HCT116 (cell line): ENCODE data around the gene BRSK2. TPM values are rescaled to one million over a fixed set of nuclear protein-coding genes. Genes with fewer than 3 reads are reported as not detected.

Source experiments
- ATAC-seq: fragments of 200-7000 bp; cut with Tn5 transposase; 2 replicates; pipeline ENCODE4 v1.9.1; 2020; ENCODE audit warnings: mild to moderate bottlenecking, moderate library complexity
- BruUV-seq: library from RNA; stranded (reverse); fragments of 400-500 nt; replicated peaks from 2 replicates; lab custom pipeline; 2021; lab: Mats Ljungman, UMichigan
- CTCF ChIA-PET: fragments of 300-600 bp; sonication (Branson Sonifier 250); formaldehyde crosslinking; loops from one replicate; lab custom pipeline; 2021; ENCODE audit warnings: antibody characterized with exemption; lab: Charles Lee
- POLR2A ChIA-PET: fragments of 300-600, 350-600 bp; sonication (Branson Sonifier 250); formaldehyde crosslinking; loops from one replicate; lab custom pipeline; 2021; ENCODE audit warnings: antibody characterized with exemption; lab: Charles Lee
- RAD21 ChIA-PET, 2 experiments: fragments of 300-600 bp; sonication (Branson Sonifier 250); formaldehyde crosslinking; loops; one replicate each; lab custom pipeline; 2023; ENCODE audit warnings: low total read pairs in 2 of 2; ENCODE audit not compliant: uncharacterized antibody in 2 of 2, unreplicated experiment in 2 of 2, low non-redundant PET in 1 of 2; lab: Charles Lee
- DNase-seq: peaks from one replicate; pipeline ENCODE4 v3.0.0-alpha.2; 2010; ENCODE audit warnings: low read depth, low spot score
- H2AFZ ChIP-seq: fragments of 200-600 bp; shearing (Covaris generic), sonication (generic); 2 replicates; pipeline ENCODE4 v1.6.1; 2017; ENCODE audit warnings: low read depth, mixed run types, mixed read lengths, antibody characterized with exemption, low read length; ENCODE audit not compliant: poor library complexity, severe bottlenecking
- H3K27ac ChIP-seq: 2 replicates; pipeline ENCODE4 v1.5.1; 2012; ENCODE audit warnings: low read depth, low read length
- H3K27me3 ChIP-seq: fragments of 200-600 bp; sonication (generic); 2 replicates; pipeline ENCODE4 v1.6.1; 2016; ENCODE audit warnings: mixed run types, low read length, mixed read lengths; ENCODE audit not compliant: insufficient read depth
- H3K36me3 ChIP-seq, 2 experiments: fragments of 200-500 bp in 1 of 2; fragments of 200-600 bp in 1 of 2; sonication (Bioruptor generic) in 1 of 2; sonication (generic) in 1 of 2; 2 replicates each; pipeline versions ENCODE4 v1.5.1 to v1.6.1; 2014 to 2016; ENCODE audit warnings: low read length in 2 of 2, inconsistent platforms in 1 of 2, mixed read lengths in 1 of 2, mixed run types in 1 of 2; ENCODE audit not compliant: insufficient read depth in 2 of 2, control insufficient read depth in 1 of 2
- H3K4me1 ChIP-seq, 2 experiments: fragments of 200-600 bp in 1 of 2; sonication (generic) in 1 of 2; 2 replicates each; pipeline versions ENCODE4 v1.5.1 to v1.6.1; 2012 to 2017; ENCODE audit warnings: low read length in 2 of 2, inconsistent platforms in 1 of 2, mild to moderate bottlenecking in 1 of 2, mixed read lengths in 1 of 2, mixed run types in 1 of 2, moderate library complexity in 1 of 2; ENCODE audit not compliant: insufficient read depth in 2 of 2, control insufficient read depth in 1 of 2
- H3K4me2 ChIP-seq: fragments of 200-600 bp; sonication (generic); 2 replicates; pipeline ENCODE4 v1.6.1; 2017; ENCODE audit warnings: mixed run types, low read length, mixed read lengths
- H3K4me3 ChIP-seq, 2 experiments: fragments of 200-600 bp in 1 of 2; sonication (generic) in 1 of 2; replicated peaks in 1 of 2; 2 replicates each; pipeline ENCODE4 v1.5.1; 2011 to 2016; ENCODE audit warnings: low read length in 2 of 2, control low read depth in 1 of 2, low read depth in 1 of 2, mild to moderate bottlenecking in 1 of 2, mixed read lengths in 1 of 2, mixed run types in 1 of 2
- H3K79me2 ChIP-seq: fragments of 200-600 bp; sonication (generic); 2 replicates; pipeline ENCODE4 v1.6.1; 2017; ENCODE audit warnings: mild to moderate bottlenecking, mixed run types, low read length, moderate library complexity, mixed read lengths; ENCODE audit not compliant: insufficient read depth
- H3K9ac ChIP-seq: fragments of 200-600 bp; sonication (generic); 2 replicates; pipeline ENCODE4 v1.6.1; 2016; ENCODE audit warnings: low read length, mixed read lengths
- H3K9me2 ChIP-seq: fragments of 200-600 bp; sonication (generic), shearing (Covaris generic); 2 replicates; pipeline ENCODE4 v1.6.1; 2017; ENCODE audit warnings: mixed run types, mild to moderate bottlenecking, moderate library complexity; ENCODE audit not compliant: insufficient read depth
- H3K9me3 ChIP-seq, 2 experiments: fragments of 200-500 bp in 1 of 2; fragments of 200-600 bp in 1 of 2; sonication (Bioruptor generic) in 1 of 2; sonication (generic) in 1 of 2; 2 replicates each; pipeline ENCODE4 v1.6.1; 2014 to 2017; ENCODE audit warnings: low read length in 2 of 2, mixed read lengths in 2 of 2, inconsistent platforms in 1 of 2, low read depth in 1 of 2, mild to moderate bottlenecking in 1 of 2, mixed run types in 1 of 2, moderate library complexity in 1 of 2; ENCODE audit not compliant: control insufficient read depth in 1 of 2, insufficient read depth in 1 of 2
- H4K20me1 ChIP-seq: fragments of 200-600 bp; sonication (generic), shearing (Covaris generic); 2 replicates; pipeline ENCODE4 v1.6.1; 2017; ENCODE audit warnings: mixed run types, mild to moderate bottlenecking, moderate library complexity; ENCODE audit not compliant: insufficient read depth
- CBX3 ChIP-seq: IDR thresholded peaks from 2 replicates; pipeline ENCODE4 v1.6.1; 2012; ENCODE audit warnings: low read depth
- ELF1 ChIP-seq: IDR thresholded peaks from 2 replicates; pipeline ENCODE4 v1.6.1; 2012; ENCODE audit warnings: low read depth, borderline replicate concordance
- JUND ChIP-seq: IDR thresholded peaks from 2 replicates; pipeline ENCODE4 v1.6.1; 2012
- POLR2A ChIP-seq: IDR thresholded peaks from 2 replicates; pipeline ENCODE4 v1.7.0; 2011; ENCODE audit warnings: borderline replicate concordance; ENCODE audit not compliant: insufficient read depth, insufficient read length; ENCODE audit errors: extremely low read depth
- POLR2AphosphoS5 ChIP-seq: IDR thresholded peaks from 2 replicates; pipeline ENCODE4 v1.6.1; 2011; ENCODE audit warnings: mild to moderate bottlenecking, low read depth, low read length, moderate library complexity
- SIN3A ChIP-seq: IDR thresholded peaks from 2 replicates; pipeline ENCODE4 v1.6.1; 2012; ENCODE audit warnings: low read depth
- SP1 ChIP-seq: IDR thresholded peaks from 2 replicates; pipeline ENCODE4 v1.6.1; 2012; ENCODE audit warnings: low read depth
- ZFX ChIP-seq: fragments of 450-650 bp; IDR thresholded peaks from 2 replicates; pipeline ENCODE4 v1.6.1; 2017
- ZNF274 ChIP-seq: fragments of 200-500 bp; sonication (Bioruptor generic); IDR thresholded peaks from 2 replicates; pipeline ENCODE4 v1.6.1; 2014; ENCODE audit warnings: mild to moderate bottlenecking, low read depth, low read length, inconsistent platforms
- intact Hi-C: fragments of 100-400 bp; cut with micrococcal nuclease; formaldehyde crosslinking; loops from 2 replicates; pipeline ENCODE4 v1.10.0; 2022
- total RNA-seq: library from RNA; stranded (reverse); gene quantifications from one replicate; pipeline ENCODE4 v1.2.1, GENCODE V29; 2021; ENCODE audit not compliant: unreplicated experiment
- TF ChIP-seq, protein P1 (sequence below): IDR thresholded peaks from 2 replicates; pipeline ENCODE4 v1.6.1; 2012
- TF ChIP-seq, protein P2 (sequence below): IDR thresholded peaks from 2 replicates; pipeline ENCODE4 v1.6.1; 2011; ENCODE audit warnings: mild to moderate bottlenecking, low read length, moderate library complexity; ENCODE audit not compliant: insufficient replicate concordance; ENCODE audit errors: extremely low read depth
- TF ChIP-seq, protein P3 (sequence below): IDR thresholded peaks from 2 replicates; pipeline ENCODE4 v1.6.1; 2012
- TF ChIP-seq, protein P4 (sequence below), 3 experiments: fragments of 200-600 bp in 1 of 3; sonication (generic) in 1 of 3; IDR thresholded peaks in 2 of 3; conservative IDR thresholded peaks in 1 of 3; 2 replicates each; pipeline ENCODE4 v1.5.1; 2012 to 2017; ENCODE audit warnings: low read depth in 2 of 3, low read length in 2 of 3, antibody characterized with exemption in 1 of 3, borderline replicate concordance in 1 of 3, control low read depth in 1 of 3, mild to moderate bottlenecking in 1 of 3, mixed read lengths in 1 of 3, mixed run types in 1 of 3, moderate library complexity in 1 of 3; ENCODE audit not compliant: insufficient read depth in 1 of 3

Gene BRSK2
- total RNA-seq, 1 experiment from 2014 or later, result 14.0 TPM

DNA sequence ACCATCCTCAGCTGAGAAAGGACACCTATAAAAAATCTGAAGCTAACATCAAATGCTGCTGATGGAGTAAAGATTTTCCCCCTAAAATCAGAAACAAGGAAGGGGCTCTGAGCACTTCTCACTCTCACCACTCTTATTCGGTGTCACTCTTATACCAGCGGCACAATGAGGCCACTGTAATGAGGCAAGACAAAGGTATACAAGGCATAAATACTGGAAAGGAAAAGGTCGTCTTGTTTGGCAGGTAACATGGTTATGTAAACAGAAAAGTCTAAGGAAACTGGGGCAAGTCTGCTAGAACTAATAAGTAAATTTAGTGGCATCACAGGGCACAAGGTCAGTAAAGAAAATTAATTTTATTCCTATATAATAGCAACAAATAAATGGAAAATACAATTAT, 104.9 kb downstream of the BRSK2 start:
- peaks cover 4% of the 10 kb centered on the region; the same call in 1 of the 2 replicates for H4K20me1 ChIP-seq
- H3K9me2 ChIP-seq, result no peaks in the 10 kb centered on the region
- ATAC-seq (no peak), DNase-seq (no peak)
- no peak overlapping the region for H3K4me2 ChIP-seq
- H3K36me3 ChIP-seq, result no peaks in the 10 kb centered on the region
- intact Hi-C loops, result no loop called here
- H3K79me2 ChIP-seq, result peaks cover 58% of the 10 kb centered on the region
- TF ChIP-seq POLR2A, result no peak
- TF ChIP-seq, protein P1, sequence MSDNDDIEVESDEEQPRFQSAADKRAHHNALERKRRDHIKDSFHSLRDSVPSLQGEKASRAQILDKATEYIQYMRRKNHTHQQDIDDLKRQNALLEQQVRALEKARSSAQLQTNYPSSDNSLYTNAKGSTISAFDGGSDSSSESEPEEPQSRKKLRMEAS, result no peak
- TF ChIP-seq ZNF274, result no peak
- TF ChIP-seq CBX3, result no peak
- TF ChIP-seq ZFX, result no peak
- TF ChIP-seq, protein P2, sequence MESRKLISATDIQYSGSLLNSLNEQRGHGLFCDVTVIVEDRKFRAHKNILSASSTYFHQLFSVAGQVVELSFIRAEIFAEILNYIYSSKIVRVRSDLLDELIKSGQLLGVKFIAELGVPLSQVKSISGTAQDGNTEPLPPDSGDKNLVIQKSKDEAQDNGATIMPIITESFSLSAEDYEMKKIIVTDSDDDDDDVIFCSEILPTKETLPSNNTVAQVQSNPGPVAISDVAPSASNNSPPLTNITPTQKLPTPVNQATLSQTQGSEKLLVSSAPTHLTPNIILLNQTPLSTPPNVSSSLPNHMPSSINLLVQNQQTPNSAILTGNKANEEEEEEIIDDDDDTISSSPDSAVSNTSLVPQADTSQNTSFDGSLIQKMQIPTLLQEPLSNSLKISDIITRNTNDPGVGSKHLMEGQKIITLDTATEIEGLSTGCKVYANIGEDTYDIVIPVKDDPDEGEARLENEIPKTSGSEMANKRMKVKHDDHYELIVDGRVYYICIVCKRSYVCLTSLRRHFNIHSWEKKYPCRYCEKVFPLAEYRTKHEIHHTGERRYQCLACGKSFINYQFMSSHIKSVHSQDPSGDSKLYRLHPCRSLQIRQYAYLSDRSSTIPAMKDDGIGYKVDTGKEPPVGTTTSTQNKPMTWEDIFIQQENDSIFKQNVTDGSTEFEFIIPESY, result no peak
- TF ChIP-seq SP1, result no peak
- TF ChIP-seq ELF1, result no peak
- TF ChIP-seq POLR2AphosphoS5, result no peak
- TF ChIP-seq, protein P3, sequence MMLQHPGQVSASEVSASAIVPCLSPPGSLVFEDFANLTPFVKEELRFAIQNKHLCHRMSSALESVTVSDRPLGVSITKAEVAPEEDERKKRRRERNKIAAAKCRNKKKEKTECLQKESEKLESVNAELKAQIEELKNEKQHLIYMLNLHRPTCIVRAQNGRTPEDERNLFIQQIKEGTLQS, result no peak
- no peak for TF ChIP-seq JUND
- TF ChIP-seq, protein P4, sequence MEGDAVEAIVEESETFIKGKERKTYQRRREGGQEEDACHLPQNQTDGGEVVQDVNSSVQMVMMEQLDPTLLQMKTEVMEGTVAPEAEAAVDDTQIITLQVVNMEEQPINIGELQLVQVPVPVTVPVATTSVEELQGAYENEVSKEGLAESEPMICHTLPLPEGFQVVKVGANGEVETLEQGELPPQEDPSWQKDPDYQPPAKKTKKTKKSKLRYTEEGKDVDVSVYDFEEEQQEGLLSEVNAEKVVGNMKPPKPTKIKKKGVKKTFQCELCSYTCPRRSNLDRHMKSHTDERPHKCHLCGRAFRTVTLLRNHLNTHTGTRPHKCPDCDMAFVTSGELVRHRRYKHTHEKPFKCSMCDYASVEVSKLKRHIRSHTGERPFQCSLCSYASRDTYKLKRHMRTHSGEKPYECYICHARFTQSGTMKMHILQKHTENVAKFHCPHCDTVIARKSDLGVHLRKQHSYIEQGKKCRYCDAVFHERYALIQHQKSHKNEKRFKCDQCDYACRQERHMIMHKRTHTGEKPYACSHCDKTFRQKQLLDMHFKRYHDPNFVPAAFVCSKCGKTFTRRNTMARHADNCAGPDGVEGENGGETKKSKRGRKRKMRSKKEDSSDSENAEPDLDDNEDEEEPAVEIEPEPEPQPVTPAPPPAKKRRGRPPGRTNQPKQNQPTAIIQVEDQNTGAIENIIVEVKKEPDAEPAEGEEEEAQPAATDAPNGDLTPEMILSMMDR (IDR thresholded peaks at IDR 0.05 in 2 of 3, conservative IDR thresholded peaks at IDR 0.05 in 1 of 3; ENCODE audit: borderline replicate concordance in 1 of 3, insufficient read depth in 1 of 3, low read depth in 2 of 3, low read length in 2 of 3), result no peak
- no peak for TF ChIP-seq SIN3A
- RAD21 ChIA-PET, result no interaction called here
- no peaks in the 10 kb centered on the region for H3K4me1 ChIP-seq
- H3K27ac ChIP-seq, result no peak overlapping the region
- POLR2A ChIA-PET, result no interaction called here
- BruUV-seq, result no TSS peak
- H3K9me3 ChIP-seq, result peaks cover 0 to 6% of the 10 kb centered on the region in 2 experiments; a peak in 1 of 4 replicates
- H2AFZ ChIP-seq, result no peak overlapping the region
- CTCF ChIA-PET, result no interaction called here
- H3K4me3 ChIP-seq, result no peak overlapping the region
- H3K9ac ChIP-seq, result no peak overlapping the region
- no peaks in the 10 kb centered on the region for H3K27me3 ChIP-seq
